Ovary (tissue), 3 donors: ENCODE data around the gene OR10C1.

Source experiments
- CTCF ChIP-seq, 3 donors: fragments of 450-650 bp in 2 of 3; fragments of 200-600 bp in 1 of 3; IDR thresholded peaks; one replicate each; pipeline versions ENCODE4 v1.5.1 to v1.8.0; 2016 to 2022; ENCODE audit warnings: antibody characterized with exemption in 3 of 3, mild to moderate bottlenecking in 1 of 3
- EP300 ChIP-seq: sonication (generic); formaldehyde crosslinking; IDR thresholded peaks from one replicate; pipeline ENCODE4 v1.6.1; 2017; ENCODE audit warnings: antibody characterized with exemption
- POLR2A ChIP-seq: fragments of 450-650 bp; IDR thresholded peaks from one replicate; pipeline ENCODE4 v1.6.1; 2017; ENCODE audit warnings: antibody characterized with exemption, mild to moderate bottlenecking, moderate library complexity
- donor health status: DM: no; HTN: no; CAD: no.

GRCh38 chr6:29462022-29462421 lies 22.9 kb downstream of the OR10C1 start:
- TF ChIP-seq CTCF (IDR thresholded peaks at IDR 0.05) (no peak), POLR2A (no peak), EP300 (no peak)
